Measurements from ENCODE around the gene IGDCC3. TPM values are rescaled to one million over a fixed set of nuclear protein-coding genes. Genes with fewer than 3 reads are reported as not detected.

IGDCC3 gene
- total RNA-seq, 1 donor from 2014 or later = 125 TPM

DNA sequence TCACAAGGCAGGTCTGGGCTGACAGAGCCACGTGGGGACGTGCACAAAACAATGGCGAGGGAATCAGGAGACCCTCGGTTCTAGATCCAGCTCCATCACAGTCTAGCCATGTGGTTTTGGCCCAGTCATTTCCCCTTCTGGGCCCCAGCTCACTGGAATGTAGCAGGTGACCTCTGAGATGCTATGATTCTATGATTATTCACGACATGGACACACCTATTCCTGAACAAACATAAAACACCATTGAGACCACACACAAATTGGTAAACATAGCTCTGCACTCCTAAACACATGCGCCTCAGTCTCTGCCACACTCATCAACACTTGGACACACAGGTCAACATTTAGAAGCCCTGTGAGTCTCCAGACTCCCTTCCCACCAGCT, 36.0 kb upstream of the IGDCC3 start:
- no peak for DNase-seq (ENCODE audit: low spot score, unreplicated experiment)
- Mint-ChIP-seq H3K36me3 (ENCODE audit: insufficient read depth) (no peaks in the 10 kb centered on the region), H3K9me3 (ENCODE audit: low read depth) (no peaks in the 10 kb centered on the region), H3K27me3 (peaks cover 19% of the 10 kb centered on the region), H3K4me3 (ENCODE audit: low read depth) (no peak overlapping the region), H3K4me1 (ENCODE audit: low read depth) (peaks cover 23% of the 10 kb centered on the region), H3K27ac (no peak overlapping the region)
- TF ChIP-seq, protein P1, sequence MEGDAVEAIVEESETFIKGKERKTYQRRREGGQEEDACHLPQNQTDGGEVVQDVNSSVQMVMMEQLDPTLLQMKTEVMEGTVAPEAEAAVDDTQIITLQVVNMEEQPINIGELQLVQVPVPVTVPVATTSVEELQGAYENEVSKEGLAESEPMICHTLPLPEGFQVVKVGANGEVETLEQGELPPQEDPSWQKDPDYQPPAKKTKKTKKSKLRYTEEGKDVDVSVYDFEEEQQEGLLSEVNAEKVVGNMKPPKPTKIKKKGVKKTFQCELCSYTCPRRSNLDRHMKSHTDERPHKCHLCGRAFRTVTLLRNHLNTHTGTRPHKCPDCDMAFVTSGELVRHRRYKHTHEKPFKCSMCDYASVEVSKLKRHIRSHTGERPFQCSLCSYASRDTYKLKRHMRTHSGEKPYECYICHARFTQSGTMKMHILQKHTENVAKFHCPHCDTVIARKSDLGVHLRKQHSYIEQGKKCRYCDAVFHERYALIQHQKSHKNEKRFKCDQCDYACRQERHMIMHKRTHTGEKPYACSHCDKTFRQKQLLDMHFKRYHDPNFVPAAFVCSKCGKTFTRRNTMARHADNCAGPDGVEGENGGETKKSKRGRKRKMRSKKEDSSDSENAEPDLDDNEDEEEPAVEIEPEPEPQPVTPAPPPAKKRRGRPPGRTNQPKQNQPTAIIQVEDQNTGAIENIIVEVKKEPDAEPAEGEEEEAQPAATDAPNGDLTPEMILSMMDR (IDR thresholded peaks at IDR 0.05; ENCODE audit: unreplicated experiment) = no peak

DNA sequence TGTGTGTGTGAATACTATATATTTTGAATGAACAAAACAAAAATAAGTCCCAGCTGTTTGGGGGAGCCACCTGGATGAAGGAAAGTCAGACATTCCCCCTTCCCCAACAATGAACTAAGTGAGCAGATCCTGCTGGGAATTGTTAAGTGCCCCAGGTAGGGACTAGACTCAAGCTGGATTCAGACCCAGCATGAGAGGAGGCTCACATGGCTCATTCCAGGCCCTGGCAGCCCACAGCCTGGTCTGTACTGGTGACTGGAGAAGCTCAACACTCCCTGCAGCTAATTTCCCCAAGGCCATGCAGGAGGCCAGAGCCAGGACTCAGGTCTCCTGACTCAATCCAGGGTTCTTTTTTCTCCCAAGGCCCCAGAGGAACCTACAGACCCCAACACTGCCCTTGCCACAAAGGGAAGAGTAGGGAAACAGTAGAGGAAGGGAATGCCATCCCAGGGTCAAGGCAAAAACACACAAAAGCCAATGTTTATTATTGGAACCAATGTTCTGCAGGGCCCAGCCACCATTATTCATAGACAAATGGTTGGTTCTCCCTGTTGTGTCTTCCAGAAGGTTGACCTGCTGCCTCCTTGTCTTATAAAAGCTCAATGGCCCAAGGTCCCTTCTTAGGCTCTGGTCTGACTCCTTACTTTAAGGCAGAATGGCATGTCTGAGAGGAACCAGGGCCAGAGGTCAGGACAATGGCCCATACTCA, 35.4 kb upstream of the IGDCC3 start:
- H3K9me3 Mint-ChIP-seq (ENCODE audit: low read depth) = no peaks in the 10 kb centered on the region

DNA sequence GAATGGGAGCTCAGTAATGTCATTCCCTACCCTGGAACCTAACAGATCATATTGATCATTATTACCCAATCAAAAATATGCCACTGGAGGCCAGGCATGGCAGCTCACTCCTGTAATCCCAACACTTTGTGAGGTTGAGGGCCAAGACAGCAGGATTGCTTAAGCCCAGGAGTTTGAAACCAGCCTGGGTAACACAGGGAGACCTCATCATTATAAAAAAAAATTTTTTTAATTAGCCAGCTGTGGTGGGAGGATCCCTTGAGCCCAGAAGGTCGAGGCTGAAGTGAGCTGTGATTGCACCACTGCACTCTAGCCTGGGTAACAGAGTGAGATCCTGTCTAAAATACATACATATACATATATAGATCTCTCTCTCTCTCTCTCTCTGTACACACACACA, 34.8 kb upstream of the IGDCC3 start:
- DNase-seq (ENCODE audit: low spot score, unreplicated experiment) = no peak
- peaks cover 23% of the 10 kb centered on the region for H3K4me1 Mint-ChIP-seq (ENCODE audit: low read depth)
- TF ChIP-seq, protein P1 (IDR thresholded peaks at IDR 0.05; ENCODE audit: unreplicated experiment) = no peak
- H3K4me3 Mint-ChIP-seq (ENCODE audit: low read depth) = no peak overlapping the region
- no peak overlapping the region for H3K27ac Mint-ChIP-seq
- H3K36me3 Mint-ChIP-seq (ENCODE audit: insufficient read depth) = no peaks in the 10 kb centered on the region
- H3K9me3 Mint-ChIP-seq (ENCODE audit: low read depth) = no peaks in the 10 kb centered on the region
- peaks cover 16% of the 10 kb centered on the region for H3K27me3 Mint-ChIP-seq

More for the DNA sequence above, 35.4 kb upstream of the IGDCC3 start:
- no peak overlapping the region for H3K4me3 Mint-ChIP-seq (ENCODE audit: low read depth)
- no peaks in the 10 kb centered on the region for H3K36me3 Mint-ChIP-seq (ENCODE audit: insufficient read depth)
- H3K27ac Mint-ChIP-seq = no peak overlapping the region
- H3K4me1 Mint-ChIP-seq (ENCODE audit: low read depth) = peaks cover 23% of the 10 kb centered on the region
- H3K27me3 Mint-ChIP-seq = peaks cover 16% of the 10 kb centered on the region
- no peak for DNase-seq (ENCODE audit: low spot score, unreplicated experiment)
- TF ChIP-seq, protein P1 (IDR thresholded peaks at IDR 0.05; ENCODE audit: unreplicated experiment) = no peak

- Mint-ChIP-seq H3K4me1 (ENCODE audit: low read depth) (peaks cover 18% of the 10 kb centered on the region), H3K27ac (no peak overlapping the region), H3K9me3 (ENCODE audit: low read depth) (no peaks in the 10 kb centered on the region), H3K36me3 (ENCODE audit: insufficient read depth) (no peaks in the 10 kb centered on the region), H3K27me3 (peaks cover 7% of the 10 kb centered on the region), H3K4me3 (ENCODE audit: low read depth) (no peak overlapping the region)
- TF ChIP-seq, protein P1 (IDR thresholded peaks at IDR 0.05; ENCODE audit: unreplicated experiment) = no peak
- DNase-seq (ENCODE audit: low spot score, unreplicated experiment) = no peak
Observed at GRCh38 chr15:65411465-65412071, 33.8 kb upstream of the IGDCC3 start.

- Mint-ChIP-seq H3K4me3 (ENCODE audit: low read depth) (no peak overlapping the region), H3K4me1 (ENCODE audit: low read depth) (peaks cover 18% of the 10 kb centered on the region)
- TF ChIP-seq, protein P1 (IDR thresholded peaks at IDR 0.05; ENCODE audit: unreplicated experiment) = no peak
Observed at GRCh38 chr15:65410972-65411371, 33.2 kb upstream of the IGDCC3 start.

More at GRCh38 chr15:65410972-65411371, 33.2 kb upstream of the IGDCC3 start:
- no peak overlapping the region for H3K27ac Mint-ChIP-seq
- H3K27me3 Mint-ChIP-seq = peaks cover 7% of the 10 kb centered on the region
- DNase-seq (ENCODE audit: low spot score, unreplicated experiment) = no peak
- no peaks in the 10 kb centered on the region for H3K9me3 Mint-ChIP-seq (ENCODE audit: low read depth)
- H3K36me3 Mint-ChIP-seq (ENCODE audit: insufficient read depth) = no peaks in the 10 kb centered on the region

All from progenitor cell of endocrine pancreas (in vitro differentiated cells).